ENCODE measurements around the gene ARHGEF3.
A peak's percentile ranks its signal among the peaks of the same experiment; 100 is the strongest.
"Not testable (repeated sequence)": the region's sequence is repeated elsewhere in the genome, so short reads cannot be mapped to it uniquely, and the experiment has no call there.

The ARHGEF3 gene

GRCh38 chr3:56711344-56711743 is 90.4 kb downstream of the ARHGEF3 start:
- DNase-seq: peak; percentile 13

DNA sequence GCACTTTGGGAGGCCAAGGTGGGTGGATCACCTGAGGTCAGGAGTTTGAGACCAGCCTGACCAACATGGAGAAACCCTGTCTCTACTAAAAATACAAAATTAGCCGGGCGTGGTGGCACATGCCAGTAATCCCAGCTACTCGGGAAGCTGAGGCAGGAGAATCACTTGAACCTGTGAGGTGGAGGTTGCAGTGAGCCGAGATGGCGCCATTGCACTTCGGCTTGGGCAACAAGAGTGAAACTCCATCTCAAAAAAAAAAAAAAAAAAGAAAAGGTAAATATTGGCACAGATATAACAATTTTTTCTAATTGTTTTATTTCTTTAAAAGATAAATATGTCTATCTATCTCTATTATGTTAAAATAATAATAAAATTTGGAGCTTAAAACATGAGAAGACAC is 94.3 kb downstream of the ARHGEF3 start:
- DNase-seq: peak; percentile 57

GRCh38 chr3:56706629-56707028 is 95.1 kb downstream of the ARHGEF3 start:
- no peak for DNase-seq

DNA sequence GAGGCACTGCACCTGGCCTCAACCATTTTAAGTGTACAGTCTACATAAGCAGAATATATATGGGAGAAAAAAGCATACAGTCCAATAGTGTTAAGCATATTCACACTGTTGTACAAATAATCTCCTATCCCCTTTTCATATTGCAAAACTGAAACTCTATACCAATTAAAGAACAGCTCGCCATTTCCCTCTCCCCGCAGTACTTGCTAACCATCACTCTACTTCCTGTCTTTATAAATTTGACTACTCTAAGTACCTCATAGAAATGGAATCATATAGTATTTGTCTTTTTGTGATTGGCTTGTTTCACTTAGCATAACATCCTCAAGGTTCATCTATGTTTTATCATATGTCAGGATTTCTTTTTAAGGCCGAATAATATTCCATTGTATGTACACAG is 97.0 kb downstream of the ARHGEF3 start:
- DNase-seq: peak; percentile 26

DNA sequence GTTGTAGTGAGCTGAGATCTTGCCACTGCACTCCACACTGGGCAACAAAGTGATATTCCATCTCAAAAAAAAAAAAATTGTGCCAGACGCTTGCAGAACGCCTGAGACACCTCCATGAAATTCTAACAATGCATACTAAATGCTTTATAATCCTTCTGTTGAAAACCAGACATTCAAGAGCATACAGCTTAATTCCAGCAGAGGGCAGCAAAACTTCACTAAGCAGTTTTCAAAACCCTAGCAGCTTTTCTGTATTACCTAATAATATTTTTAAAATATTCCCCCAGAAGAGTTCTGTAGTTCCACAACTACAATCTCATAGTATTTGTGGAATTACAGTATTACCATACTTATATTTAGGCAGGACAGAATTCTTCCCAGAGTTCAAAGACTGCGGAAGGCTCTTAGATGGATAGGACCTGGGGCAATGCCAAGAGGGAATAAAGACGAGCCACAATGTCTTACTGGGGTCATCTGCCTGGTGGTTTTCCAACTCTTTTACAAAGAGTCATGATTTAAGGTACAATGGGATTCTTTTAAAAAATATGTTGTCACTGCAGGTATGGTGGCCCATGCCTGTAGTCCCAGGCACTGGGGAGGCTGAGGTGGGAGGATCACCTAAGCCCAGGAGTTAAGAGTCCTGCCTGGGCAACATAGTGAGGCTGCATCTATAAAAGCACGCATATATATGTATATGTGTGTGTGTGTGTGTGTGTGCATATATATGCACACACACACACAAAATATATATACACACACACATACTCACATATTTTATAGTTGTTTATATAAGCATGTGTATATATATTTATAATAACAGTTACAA is 99.0 kb downstream of the ARHGEF3 start:
- DNase-seq: peak; percentile 74

- DNase-seq: no peak
Measured at GRCh38 chr3:56700151-56700550, 101.6 kb downstream of the ARHGEF3 start.

- no peak for DNase-seq
Measured at GRCh38 chr3:56694867-56695683, 106.7 kb downstream of the ARHGEF3 start.

DNA sequence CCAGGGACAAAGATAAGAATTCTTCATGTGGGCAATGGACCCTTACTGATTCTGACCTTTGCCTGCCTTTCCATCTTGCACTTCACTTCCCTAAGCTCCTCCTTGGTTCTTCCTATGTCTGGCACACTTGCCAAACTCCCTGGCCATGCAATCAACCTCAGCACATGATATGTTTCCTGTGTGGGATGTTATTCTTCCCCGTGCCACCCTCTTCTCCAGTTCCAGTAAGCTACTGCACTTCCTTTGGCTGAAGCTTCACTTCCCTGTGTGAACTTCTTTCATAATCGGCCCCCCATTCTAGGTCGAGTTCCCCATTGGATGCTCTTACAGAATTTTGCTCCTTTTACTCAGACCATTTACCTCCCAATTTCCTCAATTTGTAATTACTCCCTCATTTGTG is 108.0 kb downstream of the ARHGEF3 start:
- DNase-seq: peak; percentile 10

GRCh38 chr3:56692520-56693433 is 109.0 kb downstream of the ARHGEF3 start:
- peak; percentile 39 for DNase-seq

DNA sequence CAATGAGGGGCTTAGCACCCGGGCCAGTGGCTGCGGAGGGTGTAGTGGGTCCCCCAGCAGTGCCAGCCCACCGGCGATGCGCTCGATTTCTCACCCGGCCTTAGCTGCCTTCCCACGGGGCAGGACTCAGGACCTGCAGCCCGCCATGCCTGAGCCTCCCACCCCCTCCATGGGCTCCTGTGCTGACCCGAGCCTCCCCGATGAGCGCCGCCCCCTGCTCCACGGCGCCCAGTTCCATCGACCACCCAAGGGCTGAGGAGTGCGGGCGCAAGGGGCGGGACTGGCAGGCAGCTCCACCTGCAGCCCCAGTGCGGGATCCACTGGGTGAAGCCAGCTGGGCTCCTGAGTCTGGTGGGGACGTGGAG is 109.8 kb downstream of the ARHGEF3 start:
- DNase-seq: not testable (repeated sequence)

DNA sequence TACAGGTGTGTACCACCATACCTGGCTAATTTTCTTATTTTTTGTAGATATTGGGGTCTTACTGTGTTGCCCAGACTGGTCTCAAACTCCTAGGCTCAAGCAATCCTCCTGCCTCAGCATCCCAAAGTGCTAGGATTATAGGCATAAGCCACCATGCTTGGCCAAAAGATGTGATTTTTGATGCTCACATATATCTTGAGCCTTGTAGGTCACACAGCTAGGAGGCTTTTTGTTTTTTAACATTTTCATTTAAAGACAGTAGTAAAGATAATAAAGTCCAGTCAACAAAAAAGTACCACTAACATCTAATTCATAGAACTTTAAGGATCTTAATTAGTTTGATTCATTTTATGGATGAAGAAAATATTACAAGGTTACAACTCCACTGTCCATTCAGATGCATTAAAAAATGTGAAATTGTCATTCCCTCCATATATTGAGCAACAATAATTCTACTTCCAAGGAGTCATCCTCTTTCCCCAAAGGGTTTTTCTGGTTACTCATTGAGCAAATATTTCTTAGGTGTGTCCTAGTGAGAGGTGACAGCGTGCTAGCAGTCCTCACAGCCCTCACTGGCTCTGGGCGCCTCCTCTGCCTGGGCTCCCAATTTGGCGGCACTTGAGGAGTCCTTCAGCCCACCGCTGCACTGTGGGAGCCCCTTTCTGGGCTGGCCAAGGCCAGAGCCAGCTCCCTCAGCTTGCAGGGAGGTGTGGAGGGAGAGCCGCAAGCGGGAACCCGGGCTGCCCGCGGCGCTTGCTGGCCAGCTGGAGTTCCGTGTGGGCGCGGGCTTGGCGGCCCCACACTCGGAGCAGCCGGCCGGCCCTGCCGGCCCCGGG is 110.4 kb downstream of the ARHGEF3 start:
- no peak for DNase-seq

- DNase-seq: no peak
Measured at GRCh38 chr3:56689303-56689702, 112.4 kb downstream of the ARHGEF3 start.

DNA sequence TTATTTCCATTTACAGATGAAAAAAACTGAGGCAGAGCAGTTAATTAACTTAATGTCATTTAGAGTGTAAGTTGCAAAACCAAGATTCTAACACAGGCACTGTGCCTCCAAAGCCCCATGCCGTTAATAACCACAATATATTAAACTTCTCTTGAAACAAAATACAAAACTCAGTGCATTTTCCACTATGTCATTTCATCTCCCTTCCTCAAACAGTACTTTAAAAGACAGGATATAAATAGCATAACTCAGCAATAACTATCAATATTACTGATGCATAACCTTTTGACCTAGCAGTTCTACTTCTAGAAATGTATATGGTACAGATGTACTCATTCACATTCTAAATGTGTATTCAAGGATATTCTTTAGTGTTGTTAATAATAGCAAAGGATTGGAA is 113.6 kb downstream of the ARHGEF3 start:
- DNase-seq: no peak

DNA sequence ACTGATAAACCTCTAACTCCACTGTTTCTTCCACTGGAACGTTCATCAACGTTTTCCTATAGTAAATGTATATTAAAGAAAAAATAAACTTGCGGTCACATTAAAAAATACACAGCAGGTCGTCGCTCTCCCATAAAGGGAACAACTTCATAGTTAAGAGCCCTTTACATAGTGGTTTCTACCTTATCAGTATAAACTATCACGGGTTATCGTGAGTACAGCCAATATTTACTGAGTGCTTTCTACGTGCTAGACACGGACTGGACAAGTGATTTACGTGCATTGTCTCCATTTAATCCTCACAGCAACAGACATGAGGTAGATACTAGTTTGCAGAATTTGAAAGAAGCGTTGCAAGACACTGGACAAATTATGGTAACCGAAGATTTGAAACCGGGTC is 117.7 kb downstream of the ARHGEF3 start:
- no peak for DNase-seq

- DNase-seq: peak; percentile 92
Measured at GRCh38 chr3:56683122-56683817, 118.5 kb downstream of the ARHGEF3 start, which contains the start of gene TASOR. Gene TASOR, minus strand, starts transcription at chr3:56683265. Its CDS starts 259 bp downstream, at chr3:56683006.

- peak; percentile 81 for DNase-seq
Measured at GRCh38 chr3:56682462-56683121, 119.2 kb downstream of the ARHGEF3 start.

- DNase-seq: no peak
Measured at GRCh38 chr3:56681984-56682461, 119.7 kb downstream of the ARHGEF3 start.

DNA sequence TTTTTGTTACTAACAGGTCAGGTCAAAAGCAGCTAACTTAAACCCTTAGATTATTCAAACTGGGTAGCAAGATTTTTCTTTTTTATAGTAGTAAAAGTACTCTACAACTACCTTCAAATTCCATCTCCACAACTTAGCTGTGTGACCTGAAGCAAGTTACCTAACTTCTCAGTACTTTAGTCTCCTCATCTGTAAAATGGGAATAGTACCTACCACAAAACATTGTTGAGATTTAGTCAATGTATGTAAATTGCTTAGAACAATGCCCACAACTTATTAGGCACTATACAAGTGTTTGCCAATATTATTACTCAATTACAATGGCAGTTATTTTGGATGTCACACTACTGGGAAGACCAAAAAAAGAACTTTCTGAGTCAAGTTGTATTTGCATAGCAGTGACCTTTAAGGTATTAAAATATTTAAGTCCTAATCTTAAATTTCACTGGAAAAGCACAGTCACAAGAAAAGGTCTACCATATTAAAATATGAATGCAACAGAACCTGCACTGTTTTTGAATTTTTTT is 121.6 kb downstream of the ARHGEF3 start:
- DNase-seq: no peak

Measured in CD4-positive, alpha-beta T cell treated with Interleukin-17A for 4 hours (primary cell).